HG02981 (cell line): Measurements from ENCODE around the gene OPN1SW.

Experiments
- ATAC-seq: cut with Tn5 transposase; IDR thresholded peaks from one replicate; pipeline ENCODE4 v1.9.1; 2021; ENCODE audit warnings: mild to moderate bottlenecking, moderate library complexity; ENCODE audit not compliant: unreplicated experiment

OPN1SW gene

DNA sequence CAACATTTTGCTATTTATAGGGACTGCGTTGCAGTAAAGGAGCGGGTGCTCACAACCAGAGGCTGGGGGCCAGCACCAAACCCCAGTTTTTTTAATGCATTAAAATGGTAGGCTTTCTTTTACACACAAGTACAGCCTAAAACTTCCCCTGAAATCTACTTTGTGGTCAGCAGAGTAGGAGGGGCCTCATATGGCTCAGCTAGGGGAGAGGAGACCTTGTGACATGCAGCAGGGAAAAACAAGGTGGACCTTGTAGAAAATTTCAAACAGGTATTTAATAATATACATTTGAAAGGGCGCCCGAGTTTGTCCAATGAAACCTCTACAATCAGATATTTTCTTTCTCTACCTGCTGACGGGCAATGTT lies 17.6 kb upstream of the OPN1SW start:
- ATAC-seq = no peak

DNA sequence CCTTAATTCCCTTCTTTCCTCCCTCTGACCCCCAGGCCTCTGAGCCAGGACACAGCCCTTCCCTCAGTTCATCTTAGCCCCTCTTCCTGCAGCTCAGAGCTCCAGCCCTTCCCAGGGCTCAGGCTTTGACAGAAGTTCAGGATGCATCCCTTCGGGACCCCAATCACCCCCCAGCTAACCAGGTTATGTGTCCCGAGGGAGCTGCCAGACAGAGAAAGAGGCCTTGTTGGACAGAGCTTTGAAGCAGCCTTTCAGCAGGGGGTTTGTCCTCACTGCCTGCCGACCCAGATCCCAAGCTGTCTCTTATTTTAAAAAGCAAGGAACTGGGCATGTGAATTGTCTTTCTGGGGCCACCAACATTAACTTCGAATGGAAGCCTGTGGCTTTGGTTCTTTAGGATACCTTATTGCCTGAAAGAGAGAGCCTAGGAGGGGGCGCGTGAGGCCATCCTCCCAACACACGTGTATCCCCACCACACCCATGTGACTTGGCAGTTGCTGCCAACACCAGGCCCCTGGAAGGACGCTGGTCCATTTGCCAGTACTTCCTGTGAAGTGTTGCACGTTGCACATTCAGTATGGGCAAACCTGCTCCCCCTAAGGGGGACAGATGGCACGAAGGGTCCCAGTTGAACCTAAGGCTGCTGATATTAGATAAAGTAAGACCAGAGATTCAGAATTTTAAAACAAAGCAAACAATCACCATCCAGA lies 17.0 kb upstream of the OPN1SW start:
- no peak for ATAC-seq

DNA sequence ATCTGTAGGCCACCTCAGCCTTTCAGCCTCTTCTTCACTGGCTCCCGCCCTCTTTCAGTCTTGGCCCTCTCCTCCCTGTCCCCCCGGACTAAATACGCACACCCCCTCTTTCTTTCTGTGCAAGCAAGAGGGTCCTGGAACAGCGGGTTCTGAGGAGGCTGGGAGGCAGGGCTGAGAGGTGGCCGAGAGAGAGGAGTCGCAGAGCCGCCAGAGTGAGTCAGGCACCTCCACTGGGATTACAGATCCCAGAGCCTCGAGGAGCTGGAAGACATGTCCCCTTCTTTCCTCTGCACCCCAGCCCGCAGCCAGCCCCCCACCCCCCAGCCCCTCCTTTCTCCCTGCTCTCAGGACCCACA lies 16.4 kb upstream of the OPN1SW start:
- ATAC-seq = no peak

DNA sequence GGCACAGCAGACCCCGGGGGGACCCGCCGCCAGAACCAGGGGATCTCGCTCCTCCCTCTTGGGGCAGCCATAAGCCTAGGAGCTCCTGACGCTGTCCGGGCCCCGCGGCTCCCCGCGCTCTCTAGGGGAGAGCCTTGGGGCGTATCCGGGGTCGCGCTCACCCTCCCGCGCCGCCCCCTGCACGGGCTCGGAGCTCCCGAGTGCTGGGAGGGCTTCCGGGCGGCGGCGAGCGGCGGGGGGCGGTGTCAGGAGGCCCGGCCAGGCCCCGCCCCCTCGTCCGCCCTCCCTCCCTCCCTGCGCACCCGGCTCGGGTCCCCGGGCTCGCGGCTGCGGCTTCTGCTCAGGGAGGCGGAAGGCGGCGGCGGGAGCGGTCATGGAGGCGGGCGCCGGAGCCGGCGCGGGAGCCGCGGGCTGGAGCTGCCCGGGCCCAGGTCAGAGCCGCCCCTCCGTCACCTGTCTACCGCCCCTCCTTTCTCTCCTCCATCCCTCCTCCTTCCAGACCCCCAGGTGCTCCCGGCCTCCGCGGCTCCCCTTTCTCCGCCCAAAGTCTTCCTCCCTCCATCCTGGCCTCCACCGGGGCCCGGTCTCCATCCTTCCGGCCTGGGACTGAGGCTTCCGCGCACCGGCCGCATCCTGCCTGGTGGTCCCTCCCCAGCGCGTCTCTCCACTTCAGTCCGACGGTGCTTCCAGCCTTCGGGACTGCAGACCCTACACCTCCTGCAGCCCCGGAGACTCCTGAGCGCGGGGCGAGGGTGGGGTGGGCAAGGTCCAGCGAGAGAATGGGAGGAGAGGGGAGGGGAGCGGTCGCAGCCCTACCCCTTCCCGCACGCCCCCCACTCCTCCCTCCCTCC lies 15.8 kb upstream of the OPN1SW start, which contains the start of gene CCDC136:
Gene CCDC136, plus strand, starts transcription at position 848 of the 851 bp plus-strand sequence. CDS start 444 bp downstream, outside the sequence.
- ATAC-seq = peak; percentile 75

DNA sequence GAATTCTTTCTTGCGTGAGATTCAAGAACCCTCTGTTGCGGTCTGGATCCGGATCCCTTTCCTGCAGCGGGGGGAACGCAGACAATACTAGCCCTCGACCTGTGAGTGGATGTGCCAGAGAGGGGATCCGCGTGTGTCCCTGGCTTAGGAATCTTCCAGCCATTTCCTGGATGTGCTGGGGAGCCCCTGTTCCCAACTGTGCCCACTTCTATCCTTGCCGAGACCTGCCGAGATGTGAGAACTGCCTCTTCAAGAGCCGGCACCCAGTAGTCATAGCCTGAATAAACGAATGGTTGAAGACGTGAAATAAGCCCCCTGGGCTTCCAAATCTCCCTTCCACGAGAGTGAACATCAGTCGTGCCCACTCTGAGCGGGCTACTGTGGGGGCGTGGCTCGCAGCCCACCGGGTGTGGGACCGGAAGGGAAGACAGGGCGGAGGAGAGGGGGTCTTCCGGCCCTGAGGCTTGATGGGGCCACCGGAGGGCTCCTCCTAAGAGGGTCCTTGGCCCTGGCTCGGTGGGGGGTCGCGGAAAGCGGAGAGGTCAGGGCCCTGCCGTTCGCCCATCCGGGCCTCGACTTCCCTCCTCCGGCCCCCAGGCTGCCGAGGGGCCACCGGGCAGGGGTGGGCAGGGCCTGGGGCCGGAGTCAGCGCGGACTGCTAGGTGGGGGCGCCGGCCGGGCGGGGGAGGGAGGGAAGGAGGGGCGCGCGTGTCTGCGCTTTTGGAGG lies 14.9 kb upstream of the OPN1SW start:
- peak; percentile 9 for ATAC-seq

DNA sequence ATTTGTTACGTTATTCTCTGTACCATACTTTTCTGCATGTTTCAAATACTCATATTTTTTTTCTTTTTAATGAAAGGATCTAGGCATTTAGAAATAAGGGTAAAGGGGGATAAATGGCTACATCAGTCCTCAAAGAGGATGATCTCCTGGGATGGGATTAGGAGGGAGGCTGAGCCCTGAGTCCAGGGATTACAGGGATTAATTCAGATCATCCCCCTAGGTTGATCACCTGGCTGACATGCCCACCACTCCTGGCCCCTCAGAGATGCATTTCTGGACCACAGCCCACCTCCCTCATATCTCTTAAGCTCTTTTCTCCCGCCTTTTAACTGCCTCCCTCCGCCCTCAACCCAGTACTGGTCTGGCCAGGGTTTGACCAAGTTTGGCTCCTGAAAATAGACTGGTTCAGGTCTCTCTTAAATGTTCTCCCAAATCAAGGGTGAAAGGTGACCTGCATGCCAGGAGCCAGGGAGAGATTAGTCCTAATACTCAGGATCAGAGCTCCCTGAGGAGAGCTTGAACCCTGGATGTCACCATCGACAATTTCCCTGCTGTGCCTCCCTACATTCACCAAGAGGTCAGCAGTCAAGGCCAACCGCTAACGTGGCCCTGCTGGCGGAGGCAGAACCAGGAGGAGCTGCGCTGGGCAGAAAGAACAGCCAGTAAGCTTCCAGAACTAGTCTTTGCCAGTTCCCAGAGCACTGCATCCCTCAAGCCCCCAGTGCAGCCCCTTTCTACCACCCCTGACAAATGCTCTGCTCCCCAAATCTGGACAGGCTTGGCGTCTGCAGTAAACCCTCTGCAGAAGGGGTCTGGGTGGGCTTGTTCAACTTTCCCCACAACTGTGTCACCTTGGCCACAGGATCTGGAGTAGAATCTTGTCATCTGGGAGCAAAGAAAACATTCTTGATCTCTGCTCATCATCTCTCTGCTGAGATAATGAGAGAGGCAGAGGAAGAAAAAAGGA lies 13.1 kb upstream of the OPN1SW start:
- ATAC-seq = no peak

DNA sequence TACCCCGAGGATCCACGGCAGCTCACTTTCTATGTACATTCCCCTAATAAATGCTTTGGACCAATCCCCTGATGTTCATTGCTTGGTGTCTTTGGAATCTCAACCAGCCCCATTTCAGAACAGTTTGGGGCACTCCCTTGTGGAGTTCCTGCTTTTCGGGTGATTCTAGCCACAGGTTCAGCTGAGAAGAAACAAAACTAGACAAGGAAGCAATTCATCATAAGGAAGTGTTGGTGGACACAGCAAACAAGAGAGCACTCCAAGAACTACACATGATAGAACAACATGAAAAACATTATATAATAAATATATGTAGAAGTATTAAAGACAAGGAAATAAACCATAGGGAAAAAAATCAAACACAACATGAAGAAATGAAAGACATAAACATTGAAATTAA lies 10.1 kb upstream of the OPN1SW start:
- no peak for ATAC-seq

DNA sequence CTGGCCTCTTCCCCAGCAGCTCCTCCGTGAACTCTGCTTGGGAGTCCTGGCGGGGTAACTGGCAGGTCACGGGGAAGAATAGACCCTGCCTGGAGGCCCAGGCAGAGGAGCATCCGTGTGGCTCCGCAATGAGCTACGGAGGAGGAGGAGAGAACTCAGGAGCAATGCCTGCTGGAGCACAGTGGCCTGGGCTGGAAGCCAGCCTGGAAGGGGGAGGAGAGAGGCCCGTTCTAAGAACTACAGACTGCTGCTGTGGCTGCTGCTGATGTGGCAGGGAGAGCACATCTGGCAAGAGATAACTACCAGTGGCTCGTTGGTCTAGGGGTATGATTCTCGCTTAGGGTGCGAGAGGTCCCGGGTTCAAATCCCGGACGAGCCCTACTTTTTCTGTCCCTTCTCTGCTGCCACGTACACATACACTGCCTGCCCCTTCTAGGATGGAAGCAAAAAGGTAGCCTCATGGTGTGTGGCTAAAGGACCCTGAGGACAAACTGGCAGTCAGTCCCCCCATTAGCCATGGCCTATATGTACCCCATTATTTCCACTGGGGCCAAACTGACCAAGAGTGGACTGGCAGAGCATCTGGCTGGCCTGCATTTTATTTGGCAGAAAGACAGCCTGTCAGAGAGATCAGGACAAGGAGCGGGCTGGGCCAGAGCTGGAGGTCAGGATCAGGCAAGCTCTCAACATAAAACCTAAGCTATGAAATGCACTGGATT lies 7.7 kb upstream of the OPN1SW start:
- ATAC-seq = no peak

DNA sequence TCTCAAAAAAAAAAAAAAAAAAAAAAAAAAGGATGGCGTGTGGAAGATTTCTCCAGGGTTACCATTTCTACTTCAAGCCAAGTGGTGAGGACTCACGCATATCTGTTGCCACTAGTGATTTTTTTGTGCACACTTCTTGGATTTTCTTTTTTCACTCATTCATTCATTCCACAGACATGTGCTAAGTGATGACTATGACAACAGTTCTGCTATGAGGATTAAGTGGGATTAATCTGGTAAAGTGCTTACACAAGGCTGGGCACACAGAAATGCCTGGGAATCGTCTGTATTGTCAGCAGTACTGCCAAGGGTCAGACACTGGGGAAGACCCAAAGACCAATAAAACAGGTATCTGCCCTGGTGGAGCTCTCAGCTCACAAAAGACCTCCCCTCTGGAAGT lies 6.3 kb upstream of the OPN1SW start:
- no peak for ATAC-seq

DNA sequence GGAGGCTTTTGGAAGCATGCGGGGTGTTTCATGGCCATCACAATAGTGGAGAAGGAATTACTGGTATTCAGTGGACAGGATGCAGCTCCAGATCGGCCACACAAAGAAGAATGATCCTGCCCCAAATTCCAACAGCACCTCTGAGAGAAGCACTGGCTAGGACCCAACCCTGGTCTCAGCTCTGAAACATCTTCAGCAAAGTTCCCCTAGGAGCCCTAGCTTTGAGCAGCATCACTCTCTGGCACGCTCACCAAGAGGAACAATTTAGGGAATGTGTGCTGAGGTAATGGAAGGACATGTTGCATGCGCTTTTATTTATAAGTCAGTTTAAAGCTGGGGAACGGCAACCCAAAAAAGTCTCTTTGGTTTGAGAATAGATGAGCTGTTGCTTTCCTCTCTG lies 5.5 kb upstream of the OPN1SW start:
- ATAC-seq = no peak

DNA sequence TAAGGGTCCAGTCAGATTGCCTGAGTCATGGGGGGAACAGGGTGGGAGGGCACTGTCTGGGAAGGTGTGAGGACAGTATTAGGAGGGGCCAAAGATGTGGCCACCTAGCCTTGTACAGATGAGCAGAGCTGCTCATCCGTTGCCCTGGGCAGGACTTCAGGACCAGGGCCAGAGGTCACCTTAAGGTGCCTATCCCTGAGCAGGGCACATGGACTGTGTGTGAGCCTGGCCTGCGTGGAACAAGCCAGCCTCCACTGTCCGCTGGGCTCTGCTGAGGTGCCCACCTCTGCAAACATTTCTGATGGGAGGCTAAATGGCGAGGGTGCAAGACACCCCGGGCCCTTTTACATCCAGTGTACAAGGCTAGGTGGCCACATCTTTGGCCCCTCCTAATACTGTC lies 3.4 kb upstream of the OPN1SW start:
- no peak for ATAC-seq

DNA sequence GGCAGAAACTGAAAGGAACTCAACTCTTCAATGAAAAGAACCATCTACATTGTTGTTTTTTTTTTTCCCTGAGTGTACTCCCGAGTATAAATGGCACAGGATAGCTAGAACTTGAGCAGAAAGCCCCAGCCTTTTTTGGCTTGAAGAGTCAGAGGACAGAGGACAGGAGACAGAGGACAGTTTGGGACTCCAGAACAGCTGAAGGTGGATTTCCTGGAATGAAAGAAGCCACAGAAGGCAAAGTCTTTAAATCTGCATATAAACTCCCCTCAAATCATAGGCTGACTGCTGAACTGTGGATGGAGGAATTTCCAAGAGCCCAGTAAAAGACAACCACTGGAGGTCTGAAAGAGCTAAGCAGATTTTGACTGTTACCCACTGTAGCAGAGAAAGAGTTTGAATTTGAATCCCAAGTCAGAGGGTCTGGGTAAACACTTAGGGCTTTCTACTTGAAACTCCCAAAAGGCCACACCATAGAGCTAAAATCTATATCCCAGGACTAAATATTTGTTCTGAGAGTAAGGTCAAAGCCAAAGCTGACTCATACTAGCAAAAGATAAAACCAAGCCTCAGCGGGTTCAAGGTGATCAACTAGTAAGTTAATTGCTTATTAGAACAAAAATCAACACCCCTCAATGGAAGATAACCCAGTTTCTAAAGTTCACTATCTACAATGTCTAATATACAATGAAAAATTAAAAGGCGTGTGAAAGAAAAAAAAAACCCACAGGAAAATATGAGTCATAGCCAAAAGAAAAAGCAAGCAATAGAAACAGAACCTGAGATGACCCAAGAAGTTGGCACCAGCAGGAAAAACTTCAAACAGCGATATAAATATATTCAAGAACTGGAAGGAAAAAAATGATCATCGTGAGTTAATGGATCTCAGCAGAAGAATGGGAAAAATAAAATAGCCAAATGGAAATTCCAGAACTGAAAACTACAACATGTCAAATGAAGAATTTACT lies 1.8 kb upstream of the OPN1SW start:
- no peak for ATAC-seq

DNA sequence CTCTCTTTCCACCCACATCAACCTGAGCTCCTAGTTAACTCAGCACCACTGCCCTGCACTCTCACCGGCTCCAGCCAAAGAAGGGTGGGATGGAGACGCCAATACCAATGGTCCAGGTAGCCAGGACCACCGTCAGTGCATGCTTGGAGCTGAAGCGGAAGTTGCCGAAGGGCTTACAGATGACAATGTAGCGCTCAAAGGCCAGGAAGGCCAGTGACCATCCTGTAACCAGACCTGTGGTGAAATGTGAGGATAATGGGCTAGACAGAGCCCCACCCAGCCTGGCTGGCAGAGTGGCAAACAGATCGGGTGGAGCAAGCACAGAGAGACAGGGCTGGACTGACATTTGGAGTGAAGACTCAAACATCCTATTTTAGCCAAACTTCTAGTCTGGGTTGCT lies 673 bp downstream of the OPN1SW start:
- no peak for ATAC-seq

DNA sequence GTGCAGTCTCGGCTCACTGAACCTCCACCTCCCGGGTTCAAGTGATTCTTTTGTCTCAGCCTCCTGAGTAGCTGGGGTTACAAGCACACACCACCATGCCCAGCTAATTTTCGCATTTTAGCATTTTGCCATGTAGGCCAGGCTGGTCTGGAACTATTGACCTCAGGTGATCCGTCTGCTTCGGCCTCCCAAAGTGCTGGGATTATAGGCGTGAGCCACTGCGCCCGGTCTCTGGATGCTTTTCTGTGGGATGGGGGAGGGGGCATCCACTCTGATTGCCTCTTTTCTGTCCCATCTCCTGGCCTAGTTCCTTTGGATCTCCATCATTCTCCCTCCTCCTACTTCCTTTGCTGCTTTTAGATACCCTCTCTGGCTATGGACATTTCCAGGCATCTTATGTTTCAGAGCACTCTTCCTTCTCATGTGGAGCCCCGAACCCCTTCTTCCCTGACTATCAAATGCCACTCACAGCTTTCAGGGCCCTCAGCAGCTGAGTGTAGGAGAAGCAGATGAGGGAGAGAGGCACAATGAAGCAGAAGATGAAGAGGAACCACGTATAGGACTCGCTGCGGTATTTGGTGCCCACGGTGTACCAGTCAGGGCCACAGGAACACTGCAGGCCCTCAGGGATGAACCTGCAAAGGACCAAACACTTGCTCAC lies 1.4 kb downstream of the OPN1SW start:
- no peak for ATAC-seq

DNA sequence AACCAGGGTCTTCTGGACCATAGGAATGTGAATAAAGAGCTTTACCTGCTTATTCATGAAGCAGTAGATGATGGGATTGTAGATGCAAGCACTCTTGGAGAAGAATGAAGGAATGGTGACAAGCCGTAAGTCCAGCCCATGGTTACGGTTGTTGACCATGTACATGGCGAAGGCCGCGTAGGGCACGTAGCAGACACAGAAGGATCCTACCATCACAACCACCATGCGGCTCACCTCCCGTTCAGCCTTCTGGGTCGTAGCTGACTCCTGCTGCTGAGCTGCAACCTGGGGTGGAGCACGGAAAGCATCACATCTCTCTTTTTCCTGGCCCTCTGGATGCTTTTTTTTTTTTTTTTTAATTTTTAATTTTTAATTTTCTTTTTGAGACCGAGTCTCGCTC lies 2.0 kb downstream of the OPN1SW start:
- no peak for ATAC-seq

DNA sequence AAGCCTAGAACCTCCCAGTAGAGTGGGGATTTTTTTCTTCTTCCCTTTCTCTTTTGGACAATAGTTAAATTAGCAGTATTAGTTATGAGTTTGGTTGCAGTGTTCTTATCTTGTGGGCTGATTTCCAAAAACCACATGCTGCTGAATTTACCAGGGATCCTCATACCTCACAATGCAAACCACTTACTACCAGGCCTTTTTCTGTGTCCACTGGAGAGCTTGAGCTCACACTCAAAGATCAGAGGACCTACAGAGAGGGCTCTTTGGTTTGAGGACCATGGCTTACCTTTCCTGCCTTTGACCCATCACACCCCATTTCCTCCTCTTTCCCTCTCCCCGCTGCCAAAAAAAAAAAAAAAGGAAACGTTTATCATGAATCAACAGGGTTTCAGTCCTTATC lies 5.4 kb downstream of the OPN1SW start:
- ATAC-seq = no peak

DNA sequence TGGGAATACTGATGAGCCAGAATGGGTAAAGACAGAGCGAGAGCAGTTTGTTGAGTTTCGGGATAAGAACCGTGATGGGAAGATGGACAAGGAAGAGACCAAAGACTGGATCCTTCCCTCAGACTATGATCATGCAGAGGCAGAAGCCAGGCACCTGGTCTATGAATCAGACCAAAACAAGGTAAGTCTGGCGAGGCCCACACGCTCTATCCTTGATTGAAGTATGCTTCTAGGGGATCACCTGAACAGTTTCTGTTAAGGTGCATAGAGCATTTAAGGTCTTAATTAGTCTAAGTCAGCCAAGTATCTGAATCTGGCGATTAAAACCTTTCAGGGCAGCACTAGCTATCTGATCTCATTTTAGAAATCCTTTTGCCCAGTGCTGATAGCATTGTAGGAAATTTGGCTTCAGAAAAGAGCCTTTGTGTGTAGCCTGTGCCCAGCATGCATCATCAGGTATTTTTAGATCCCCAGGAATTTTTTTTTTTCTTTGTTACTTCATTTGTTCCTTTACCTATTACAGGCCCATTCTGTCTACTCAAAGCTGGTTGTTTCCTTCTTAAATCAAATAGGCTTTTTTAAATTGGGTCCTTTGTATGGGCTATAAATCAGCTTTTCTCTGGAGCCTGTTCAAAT lies 8.0 kb downstream of the OPN1SW start:
- ATAC-seq = no peak

DNA sequence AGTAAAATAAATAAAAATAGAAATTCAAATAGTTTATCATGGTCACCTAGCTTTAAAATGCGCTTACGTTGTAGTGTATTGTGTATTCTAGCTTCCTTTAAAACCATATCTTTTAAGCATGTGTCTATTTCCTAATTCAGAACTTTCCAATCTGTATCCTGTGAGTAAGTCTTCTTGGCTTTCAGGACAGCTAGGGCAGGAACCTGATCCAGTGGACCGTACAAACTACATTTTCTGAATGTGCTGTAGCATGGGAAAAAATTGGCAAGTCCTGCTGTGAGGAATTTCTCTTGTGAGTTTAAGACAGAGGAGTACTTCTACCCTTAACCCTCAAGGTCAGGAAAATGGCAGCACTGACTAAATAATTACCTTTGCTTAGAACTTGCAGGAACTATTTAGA lies 12.1 kb downstream of the OPN1SW start:
- no peak for ATAC-seq
